Activated naive CD8-positive, alpha-beta T cell treated with anti-CD3 and anti-CD28 coated beads, Interleukin-2, amount 50 U/mL, for 24 hours (primary cell): ENCODE results near the gene MYH14.

Experiments used
- ATAC-seq: fragments of 150-1000 bp; cut with Tn5 transposase; one replicate; pipeline ENCODE4 v1.10.0; 2021
- DNase-seq: peaks from one replicate; pipeline ENCODE4 v3.0.0; 2021
- H3K27ac Mint-ChIP-seq: one replicate; pipeline ENCODE4 v1.8.0; 2021; ENCODE audit warnings: mild to moderate bottlenecking, mixed read lengths
- H3K27me3 Mint-ChIP-seq: one replicate; pipeline ENCODE4 v1.8.0; 2021; ENCODE audit warnings: mixed read lengths
- H3K36me3 Mint-ChIP-seq: one replicate; pipeline ENCODE4 v1.8.0; 2021; ENCODE audit warnings: low read depth, mixed read lengths
- H3K4me1 Mint-ChIP-seq: one replicate; pipeline ENCODE4 v1.8.0; 2021; ENCODE audit warnings: mixed read lengths
- H3K4me3 Mint-ChIP-seq: one replicate; pipeline ENCODE4 v1.8.0; 2021; ENCODE audit warnings: mild to moderate bottlenecking, moderate library complexity, mixed read lengths
- H3K9me3 Mint-ChIP-seq: one replicate; pipeline ENCODE4 v1.8.0; 2021; ENCODE audit warnings: mixed read lengths

MYH14 gene

GRCh38 chr19:50204081-50204428 is 633 bp downstream of the MYH14 start:
- Mint-ChIP-seq H3K36me3 (no peaks in the 10 kb centered on the region), H3K4me3 (no peak overlapping the region), H3K27me3 (peaks cover 50% of the 10 kb centered on the region), H3K27ac (no peak overlapping the region), H3K9me3 (no peaks in the 10 kb centered on the region), H3K4me1 (no peaks in the 10 kb centered on the region)
- no peak for DNase-seq
- no peak for ATAC-seq

DNA sequence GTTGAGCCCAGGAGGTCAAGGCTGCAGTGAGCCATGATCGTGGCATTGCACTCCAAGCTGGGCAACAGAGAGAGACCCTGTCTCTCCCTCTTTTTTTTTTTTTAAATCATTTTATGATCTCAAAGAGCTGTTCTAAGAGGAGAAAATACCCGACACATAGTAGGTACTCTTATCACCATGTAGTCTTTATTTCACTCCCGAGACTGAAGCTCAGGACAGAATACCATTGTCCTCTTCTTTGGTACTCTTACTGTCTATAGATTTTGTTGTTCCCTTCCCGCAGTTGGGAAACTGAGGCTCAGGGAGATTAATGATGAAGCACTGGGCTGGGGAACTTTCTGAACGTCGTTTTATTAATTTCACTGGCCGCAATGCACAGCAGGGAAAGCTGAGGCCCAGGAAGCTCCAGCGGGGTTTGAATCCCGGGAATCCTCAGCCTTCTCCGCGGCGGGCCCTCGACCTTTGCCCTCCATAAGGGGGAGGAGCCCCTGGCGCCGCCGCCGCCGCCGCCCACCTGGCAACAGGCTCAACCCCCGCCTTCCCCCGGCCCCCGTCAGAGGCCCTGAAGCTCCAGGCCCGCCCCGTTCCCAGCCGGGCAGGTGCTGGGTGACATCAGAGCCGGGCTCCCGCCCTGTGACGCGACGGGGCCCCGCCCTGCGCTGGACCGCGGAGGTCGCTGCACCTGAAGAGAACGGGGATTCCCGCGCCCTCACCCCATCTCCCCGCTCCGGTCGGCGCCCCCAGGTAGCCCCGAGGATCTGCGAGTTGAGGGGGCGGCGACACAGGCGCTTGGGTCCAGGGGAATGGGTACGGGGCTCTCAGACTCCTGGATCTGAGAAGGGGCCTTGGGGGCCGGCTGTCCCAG is 1.6 kb downstream of the MYH14 start:
- ATAC-seq (no peak), DNase-seq (no peak)
- Mint-ChIP-seq H3K36me3 (no peaks in the 10 kb centered on the region), H3K9me3 (no peaks in the 10 kb centered on the region), H3K4me3 (no peak overlapping the region), H3K27me3 (peaks cover 46% of the 10 kb centered on the region), H3K27ac (no peak overlapping the region), H3K4me1 (no peaks in the 10 kb centered on the region)

- H3K4me1 Mint-ChIP-seq: no peaks in the 10 kb centered on the region
- no peak overlapping the region for H3K4me3 Mint-ChIP-seq
- H3K9me3 Mint-ChIP-seq: no peaks in the 10 kb centered on the region
- no peak overlapping the region for H3K27ac Mint-ChIP-seq
- no peak for DNase-seq
- no peaks in the 10 kb centered on the region for H3K36me3 Mint-ChIP-seq
- ATAC-seq: no peak
- H3K27me3 Mint-ChIP-seq: peaks cover 41% of the 10 kb centered on the region
Observed at GRCh38 chr19:50205681-50206138, 2.3 kb downstream of the MYH14 start.

- ATAC-seq (no peak), DNase-seq (no peak)
- peaks cover 36% of the 10 kb centered on the region for H3K27me3 Mint-ChIP-seq
- H3K36me3 Mint-ChIP-seq: no peaks in the 10 kb centered on the region
- H3K4me1 Mint-ChIP-seq: no peaks in the 10 kb centered on the region
- H3K4me3 Mint-ChIP-seq: no peak overlapping the region
- H3K9me3 Mint-ChIP-seq: no peaks in the 10 kb centered on the region
- H3K27ac Mint-ChIP-seq: no peak overlapping the region
Observed at GRCh38 chr19:50206191-50206590, 2.8 kb downstream of the MYH14 start.

- DNase-seq: no peak
- no peaks in the 10 kb centered on the region for H3K36me3 Mint-ChIP-seq
Observed at GRCh38 chr19:50207730-50208129, 4.3 kb downstream of the MYH14 start.

GRCh38 chr19:50209131-50209530 is 5.7 kb downstream of the MYH14 start:
- no peak overlapping the region for H3K4me3 Mint-ChIP-seq
- ATAC-seq (no peak), DNase-seq (no peak)
- peaks cover 17% of the 10 kb centered on the region for H3K27me3 Mint-ChIP-seq
- no peaks in the 10 kb centered on the region for H3K36me3 Mint-ChIP-seq
- H3K9me3 Mint-ChIP-seq: no peaks in the 10 kb centered on the region
- no peaks in the 10 kb centered on the region for H3K4me1 Mint-ChIP-seq
- no peak overlapping the region for H3K27ac Mint-ChIP-seq

More at GRCh38 chr19:50207730-50208129, 4.3 kb downstream of the MYH14 start:
- H3K4me3 Mint-ChIP-seq: no peak overlapping the region
- peaks cover 24% of the 10 kb centered on the region for H3K27me3 Mint-ChIP-seq
- no peak for ATAC-seq
- H3K27ac Mint-ChIP-seq: no peak overlapping the region
- no peaks in the 10 kb centered on the region for H3K4me1 Mint-ChIP-seq
- no peaks in the 10 kb centered on the region for H3K9me3 Mint-ChIP-seq

- Mint-ChIP-seq H3K4me3 (no peak overlapping the region), H3K27ac (no peak overlapping the region), H3K4me1 (no peaks in the 10 kb centered on the region), H3K9me3 (no peaks in the 10 kb centered on the region), H3K27me3 (peaks cover 13% of the 10 kb centered on the region), H3K36me3 (no peaks in the 10 kb centered on the region)
- DNase-seq: no peak
- ATAC-seq: no peak
Observed at GRCh38 chr19:50210425-50210824, 7.0 kb downstream of the MYH14 start.

DNA sequence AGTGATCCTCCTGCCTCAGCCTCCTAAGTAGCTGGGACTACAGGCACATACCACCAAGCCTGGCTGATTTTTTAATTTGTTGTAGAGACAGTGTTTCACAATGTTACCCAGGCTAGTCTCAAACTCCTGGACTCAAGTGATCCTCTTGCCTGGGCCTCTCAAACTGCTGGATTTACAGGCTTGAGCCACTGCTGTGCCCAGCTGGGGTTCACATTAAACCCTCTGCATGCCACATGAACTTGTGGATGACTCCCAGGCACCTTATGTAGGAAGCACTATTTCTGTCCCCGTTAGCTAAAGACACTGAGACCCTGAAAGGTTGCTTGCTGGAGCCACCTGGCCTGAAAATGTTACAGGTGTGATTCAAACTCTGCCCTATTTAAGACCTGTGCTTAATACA is 10.5 kb downstream of the MYH14 start:
- Mint-ChIP-seq H3K9me3 (no peaks in the 10 kb centered on the region), H3K36me3 (no peaks in the 10 kb centered on the region), H3K4me3 (no peak overlapping the region), H3K27ac (no peak overlapping the region), H3K4me1 (no peaks in the 10 kb centered on the region), H3K27me3 (peaks cover 17% of the 10 kb centered on the region)
- ATAC-seq (no peak), DNase-seq (no peak)

- no peak for DNase-seq
- ATAC-seq: no peak
- H3K36me3 Mint-ChIP-seq: no peaks in the 10 kb centered on the region
- H3K9me3 Mint-ChIP-seq: no peaks in the 10 kb centered on the region
- H3K4me1 Mint-ChIP-seq: no peaks in the 10 kb centered on the region
- no peak overlapping the region for H3K27ac Mint-ChIP-seq
- H3K4me3 Mint-ChIP-seq: no peak overlapping the region
- peaks cover 17% of the 10 kb centered on the region for H3K27me3 Mint-ChIP-seq
Observed at GRCh38 chr19:50214699-50215543, 11.5 kb downstream of the MYH14 start.

DNA sequence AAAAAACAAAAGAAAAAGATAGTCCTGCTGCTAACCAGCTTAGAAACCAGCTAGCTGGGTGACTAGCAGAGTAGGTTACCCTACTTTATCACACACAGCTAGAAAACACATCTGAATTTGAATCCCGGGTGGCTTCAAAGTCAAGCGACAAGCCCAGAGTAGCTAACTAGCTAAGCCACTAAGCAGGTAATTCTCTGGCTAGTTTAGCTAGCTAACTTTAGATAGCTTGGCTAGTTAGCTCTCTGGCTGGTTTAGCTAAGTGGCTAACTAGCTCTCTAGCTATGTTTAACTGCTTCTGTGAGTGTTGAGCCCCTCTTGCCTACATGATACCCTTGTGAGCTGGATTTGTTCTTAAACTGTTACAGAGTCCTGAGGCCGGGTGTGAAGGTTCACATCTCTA is 12.4 kb downstream of the MYH14 start:
- Mint-ChIP-seq H3K36me3 (no peaks in the 10 kb centered on the region), H3K4me3 (no peak overlapping the region), H3K4me1 (no peaks in the 10 kb centered on the region), H3K27ac (no peak overlapping the region), H3K9me3 (no peaks in the 10 kb centered on the region), H3K27me3 (peaks cover 17% of the 10 kb centered on the region)
- ATAC-seq: no peak
- DNase-seq: no peak

DNA sequence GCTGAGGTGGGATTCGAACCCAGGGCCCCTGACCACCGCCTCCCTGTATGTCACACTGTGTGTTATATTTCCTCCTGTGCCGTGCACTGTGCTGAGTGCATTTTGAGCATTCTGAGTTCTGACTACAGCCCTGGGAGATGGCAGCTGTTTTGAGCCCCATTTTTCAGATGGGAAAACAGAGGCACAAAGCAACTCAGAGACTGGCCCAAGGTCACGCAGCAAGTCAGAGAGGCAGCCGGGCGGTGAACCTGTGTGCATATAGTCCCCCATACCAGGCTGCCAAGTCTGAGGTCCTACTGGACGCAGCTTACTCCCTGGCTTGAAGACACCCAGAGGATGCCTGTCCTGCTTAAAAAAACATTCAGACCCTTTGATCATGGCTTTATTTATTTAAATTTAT is 17.7 kb downstream of the MYH14 start:
- no peak for ATAC-seq
- Mint-ChIP-seq H3K4me1 (no peaks in the 10 kb centered on the region), H3K27ac (no peak overlapping the region), H3K36me3 (no peaks in the 10 kb centered on the region), H3K4me3 (no peak overlapping the region), H3K9me3 (peaks cover 10% of the 10 kb centered on the region), H3K27me3 (peaks cover 21% of the 10 kb centered on the region)
- no peak for DNase-seq

- Mint-ChIP-seq H3K27me3 (peaks cover 14% of the 10 kb centered on the region), H3K27ac (no peak overlapping the region), H3K4me1 (no peaks in the 10 kb centered on the region), H3K36me3 (no peaks in the 10 kb centered on the region), H3K9me3 (peaks cover 10% of the 10 kb centered on the region), H3K4me3 (no peak overlapping the region)
- ATAC-seq: no peak
- no peak for DNase-seq
Observed at GRCh38 chr19:50222691-50223438, 19.4 kb downstream of the MYH14 start.

DNA sequence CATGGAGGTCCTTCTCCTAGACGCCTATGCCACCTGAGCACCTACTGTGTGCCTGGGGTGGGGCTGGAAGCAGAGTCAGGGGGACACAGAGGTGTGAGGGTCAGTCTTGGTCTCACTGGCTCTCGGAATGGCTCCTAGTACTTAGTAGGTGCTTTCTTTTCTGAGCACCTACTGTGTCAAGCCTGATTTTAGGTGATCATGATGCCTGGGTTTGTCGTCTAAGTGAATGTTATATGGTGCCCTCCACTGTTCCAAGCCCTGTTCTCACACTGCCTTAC is 20.0 kb downstream of the MYH14 start:
- peaks cover 10% of the 10 kb centered on the region for H3K9me3 Mint-ChIP-seq
- no peaks in the 10 kb centered on the region for H3K36me3 Mint-ChIP-seq
- ATAC-seq (no peak), DNase-seq (no peak)
- H3K4me3 Mint-ChIP-seq: no peak overlapping the region
- peaks cover 15% of the 10 kb centered on the region for H3K27me3 Mint-ChIP-seq
- no peak overlapping the region for H3K27ac Mint-ChIP-seq
- no peaks in the 10 kb centered on the region for H3K4me1 Mint-ChIP-seq

- H3K4me3 Mint-ChIP-seq: no peak overlapping the region
- H3K27ac Mint-ChIP-seq: no peak overlapping the region
- H3K36me3 Mint-ChIP-seq: no peaks in the 10 kb centered on the region
- ATAC-seq: no peak
- H3K4me1 Mint-ChIP-seq: no peaks in the 10 kb centered on the region
- H3K9me3 Mint-ChIP-seq: peaks cover 10% of the 10 kb centered on the region
- peaks cover 23% of the 10 kb centered on the region for H3K27me3 Mint-ChIP-seq
- no peak for DNase-seq
Observed at GRCh38 chr19:50224986-50225747, 21.7 kb downstream of the MYH14 start.
